HG03175 (cell line): ENCODE measurements around the gene RNF212.
"Not testable (repeated sequence)": the region's sequence is repeated elsewhere in the genome, so short reads cannot be mapped to it uniquely, and the experiment has no call there.

Experiments
- ATAC-seq: cut with Tn5 transposase; IDR thresholded peaks from one replicate; pipeline ENCODE4 v1.9.1; 2021; ENCODE audit warnings: mild to moderate bottlenecking, moderate library complexity; ENCODE audit not compliant: unreplicated experiment

The RNF212 gene

GRCh38 chr4:1050486-1051213, 62.7 kb downstream of the RNF212 start:
- no peak for ATAC-seq

GRCh38 chr4:1049591-1049905, 63.8 kb downstream of the RNF212 start:
- ATAC-seq, result no peak

GRCh38 chr4:1048773-1049590, 64.4 kb downstream of the RNF212 start:
- no peak for ATAC-seq

GRCh38 chr4:1047976-1048772, 65.2 kb downstream of the RNF212 start:
- no peak for ATAC-seq

- no peak for ATAC-seq
Observed at GRCh38 chr4:1047106-1047975, 66.0 kb downstream of the RNF212 start.

GRCh38 chr4:1046581-1047011, 66.8 kb downstream of the RNF212 start:
- not testable (repeated sequence) for ATAC-seq

GRCh38 chr4:1045595-1046201, 67.7 kb downstream of the RNF212 start:
- ATAC-seq, result no peak

GRCh38 chr4:1045193-1045594, 68.2 kb downstream of the RNF212 start:
- ATAC-seq, result no peak

- no peak for ATAC-seq
Observed at GRCh38 chr4:1044469-1045192, 68.7 kb downstream of the RNF212 start.

- ATAC-seq, result no peak
Observed at GRCh38 chr4:1043651-1044468, 69.5 kb downstream of the RNF212 start.

- no peak for ATAC-seq
Observed at GRCh38 chr4:1043162-1043561, 70.2 kb downstream of the RNF212 start.

- no peak for ATAC-seq
Observed at GRCh38 chr4:1042352-1043055, 70.9 kb downstream of the RNF212 start.

GRCh38 chr4:1041936-1042330, 71.4 kb downstream of the RNF212 start:
- no peak for ATAC-seq

- ATAC-seq, result no peak
Observed at GRCh38 chr4:1041147-1041935, 72.0 kb downstream of the RNF212 start.

GRCh38 chr4:1040344-1041146, 72.8 kb downstream of the RNF212 start:
- no peak for ATAC-seq
